SK-N-SH (cell line): ENCODE data around the gene DAP. TPM values are rescaled to one million over a fixed set of nuclear protein-coding genes. Genes with fewer than 3 reads are reported as not detected.
"Not testable (repeated sequence)": the region's sequence is repeated elsewhere in the genome, so short reads cannot be mapped to it uniquely, and the experiment has no call there.

Experiments
- CTCF ChIA-PET: fragments of 300-600, 350-600 bp; formaldehyde crosslinking; extraction: SDS; loops from one replicate; lab custom pipeline; 2021; lab: Yijun Ruan, JAX
- POLR2A ChIA-PET: fragments of 350-600 bp; sonication (Branson Sonifier 250); formaldehyde crosslinking; extraction: SDS; loops from one replicate; lab custom pipeline; 2020; ENCODE audit warnings: antibody characterized with exemption, inconsistent platforms; lab: Yijun Ruan, JAX
- DNase-seq: peaks from one replicate; pipeline ENCODE4 v3.0.0; 2012
- H2AFZ ChIP-seq: fragments of 200-600 bp; sonication (generic); 2 replicates; pipeline ENCODE4 v1.8.1; 2016; ENCODE audit warnings: antibody characterized with exemption, mild to moderate bottlenecking, low read depth
- H3F3A ChIP-seq: fragments of 200-600 bp; sonication (generic); replicated peaks from 2 replicates; pipeline ENCODE3; 2016; ENCODE audit warnings: antibody characterized with exemption, mild to moderate bottlenecking; ENCODE audit not compliant: insufficient read depth
- H3K27ac ChIP-seq, 2 experiments: fragments of 200-500 bp in 1 of 2; fragments of 200-600 bp in 1 of 2; sonication (Bioruptor generic) in 1 of 2; sonication (generic), shearing (Covaris generic) in 1 of 2; 2 replicates each; pipeline versions ENCODE4 v1.5.1 to v1.6.1; 2014 to 2016; ENCODE audit warnings: low read depth in 2 of 2, inconsistent platforms in 1 of 2, low read length in 1 of 2, mild to moderate bottlenecking in 1 of 2, mixed read lengths in 1 of 2
- H3K27me3 ChIP-seq: fragments of 200-600 bp; sonication (generic), shearing (Covaris generic); 2 replicates; pipeline ENCODE4 v1.6.1; 2016; ENCODE audit warnings: mixed run types; ENCODE audit not compliant: insufficient read depth
- H3K36me3 ChIP-seq, 2 experiments: fragments of 200-500 bp in 1 of 2; fragments of 200-600 bp in 1 of 2; sonication (Bioruptor generic) in 1 of 2; sonication (generic) in 1 of 2; replicated peaks in 1 of 2; 2 replicates each; pipeline versions ENCODE3 to v1.5.1; 2014 to 2016; ENCODE audit warnings: low read length in 1 of 2, mild to moderate bottlenecking in 1 of 2; ENCODE audit not compliant: insufficient read depth in 2 of 2, control insufficient read depth in 1 of 2
- H3K4me1 ChIP-seq, 2 experiments: fragments of 200-500 bp in 1 of 2; fragments of 200-600 bp in 1 of 2; sonication (Bioruptor generic) in 1 of 2; sonication (generic), shearing (Covaris generic) in 1 of 2; 2 replicates each; pipeline versions ENCODE4 v1.5.1 to v1.6.1; 2014 to 2016; ENCODE audit warnings: low read depth in 1 of 2, low read length in 1 of 2, mixed run types in 1 of 2; ENCODE audit not compliant: insufficient read depth in 2 of 2, control insufficient read depth in 1 of 2
- H3K4me2 ChIP-seq: fragments of 200-600 bp; sonication (generic), shearing (Covaris generic); 2 replicates; pipeline ENCODE4 v1.6.1; 2017; ENCODE audit warnings: mixed run types
- H3K4me3 ChIP-seq, 2 experiments: fragments of 200-500 bp in 1 of 2; fragments of 200-600 bp in 1 of 2; sonication (Bioruptor generic) in 1 of 2; sonication (generic), shearing (Covaris generic) in 1 of 2; 2 replicates each; pipeline versions ENCODE4 v1.5.1 to v1.8.1; 2014 to 2016; ENCODE audit warnings: low read depth in 2 of 2, inconsistent platforms in 1 of 2, low read length in 1 of 2, mild to moderate bottlenecking in 1 of 2, mixed read lengths in 1 of 2, moderate library complexity in 1 of 2
- H3K79me2 ChIP-seq: fragments of 200-600 bp; sonication (generic); 2 replicates; pipeline ENCODE4 v1.8.1; 2017; ENCODE audit warnings: mild to moderate bottlenecking; ENCODE audit not compliant: insufficient read depth
- H3K9ac ChIP-seq: fragments of 200-600 bp; sonication (generic); 2 replicates; pipeline ENCODE4 v1.6.1; 2017; ENCODE audit warnings: mixed run types
- H3K9me2 ChIP-seq: fragments of 200-600 bp; sonication (generic); 2 replicates; pipeline ENCODE4 v1.6.1; 2017; ENCODE audit warnings: mixed run types
- H3K9me3 ChIP-seq: fragments of 200-600 bp; sonication (generic); 2 replicates; pipeline ENCODE4 v1.6.1; 2017; ENCODE audit warnings: mixed run types, mild to moderate bottlenecking, moderate library complexity
- H4K20me1 ChIP-seq: fragments of 200-600 bp; sonication (generic); 2 replicates; pipeline ENCODE4 v1.6.1; 2017; ENCODE audit warnings: mild to moderate bottlenecking, mixed run types; ENCODE audit not compliant: insufficient read depth
- CHD2 ChIP-seq: fragments of 150-350 bp; IDR thresholded peaks from 2 replicates; pipeline ENCODE4 v1.6.1; 2018; ENCODE audit warnings: low read length; ENCODE audit not compliant: partially characterized antibody
- FOXJ3 ChIP-seq: sonication (generic); formaldehyde crosslinking; IDR thresholded peaks from 2 replicates; pipeline ENCODE4 v1.5.1; 2020; ENCODE audit warnings: mild to moderate bottlenecking, missing genetic modification reagents
- GATA2 ChIP-seq: sonication (generic); formaldehyde crosslinking; IDR thresholded peaks from 2 replicates; pipeline ENCODE4 v1.5.0; 2020; ENCODE audit warnings: mild to moderate bottlenecking, missing genetic modification reagents
- RCOR1 ChIP-seq: fragments of 150-350 bp; IDR thresholded peaks from 2 replicates; pipeline ENCODE4 v1.6.1; 2017; ENCODE audit warnings: antibody characterized with exemption, low read length
- RFX5 ChIP-seq: IDR thresholded peaks from 2 replicates; pipeline ENCODE4 v1.6.1; 2012; ENCODE audit warnings: mild to moderate bottlenecking, improper control_type of control experiment, low read length
- SIN3A ChIP-seq: IDR thresholded peaks from 2 replicates; pipeline ENCODE4 v1.6.1; 2012; ENCODE audit warnings: low read depth, mild to moderate bottlenecking, low read length, moderate library complexity, borderline replicate concordance
- SMC3 ChIP-seq: IDR thresholded peaks from 2 replicates; pipeline ENCODE4 v1.6.1; 2012; ENCODE audit warnings: low read depth, low read length, improper control_type of control experiment
- YY1 ChIP-seq: IDR thresholded peaks from 2 replicates; pipeline ENCODE4 v1.4.0; 2012; ENCODE audit warnings: low read depth, mild to moderate bottlenecking
- WGBS: methylation state at CpG from one replicate; pipeline ENCODE4 v1.1.6; 2017; ENCODE audit warnings: low lambda C conversion rate; 5-methylcytosine and 5-hydroxymethylcytosine counted together
- polyA plus RNA-seq, 3 experiments: library from polyadenylated mRNA; depleted of rRNA; stranded (reverse); fragments of >200 nt; gene quantifications; 2 replicates each; pipeline ENCODE4 v1.2.3, GENCODE V29; 2012
- TF ChIP-seq, protein P1 (sequence below): fragments of 150-350 bp; IDR thresholded peaks from 2 replicates; pipeline ENCODE4 v1.6.1; 2016; ENCODE audit warnings: mild to moderate bottlenecking, low read depth, low read length
- TF ChIP-seq, protein P2 (sequence below): IDR thresholded peaks from 2 replicates; pipeline ENCODE4 v1.6.1; 2012; ENCODE audit warnings: mild to moderate bottlenecking, low read depth, low read length, moderate library complexity
- TF ChIP-seq, protein P3 (sequence below): fragments of 200-600 bp; sonication (generic); IDR thresholded peaks from 2 replicates; pipeline ENCODE4 v1.6.1; 2017; ENCODE audit warnings: antibody characterized with exemption, mild to moderate bottlenecking, moderate library complexity
- TF ChIP-seq, protein P4 (sequence below): IDR thresholded peaks from 2 replicates; pipeline ENCODE4 v1.4.0; 2012; ENCODE audit warnings: low read depth, borderline replicate concordance
- TF ChIP-seq, protein P5 (sequence below): IDR thresholded peaks from 2 replicates; pipeline ENCODE4 v1.4.0; 2012; ENCODE audit warnings: low read depth, borderline replicate concordance

Gene DAP
- polyA plus RNA-seq, 1 of the 3 experiments (the other 2 are of a cell fraction) = 78.2 TPM

DNA sequence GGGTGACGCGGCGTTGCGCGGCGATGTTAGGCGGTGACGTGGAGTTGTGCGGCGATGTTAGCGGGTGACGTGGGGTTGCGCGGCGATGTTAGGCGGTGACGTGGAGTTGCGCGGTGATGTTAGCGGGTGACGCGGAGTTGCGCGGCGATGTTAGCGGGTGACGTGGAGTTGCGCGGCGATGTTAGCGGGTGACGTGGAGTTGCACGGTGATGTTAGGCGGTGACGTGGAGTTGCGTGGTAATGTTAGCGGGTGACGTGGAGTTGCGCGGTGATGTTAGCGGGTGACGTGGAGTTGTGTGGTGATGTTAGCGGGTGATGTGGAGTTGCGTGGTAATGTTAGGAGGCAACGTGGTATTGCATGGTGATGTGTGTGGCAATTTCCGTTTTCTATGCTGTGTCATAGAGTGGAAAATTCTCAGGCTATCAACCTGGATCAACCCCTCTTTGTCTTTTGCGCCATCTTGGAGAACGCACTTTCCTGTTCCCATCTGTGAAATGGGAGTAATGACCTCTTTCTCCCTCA is 121.1 kb downstream of the DAP start (continued):
- TF ChIP-seq, protein P1, sequence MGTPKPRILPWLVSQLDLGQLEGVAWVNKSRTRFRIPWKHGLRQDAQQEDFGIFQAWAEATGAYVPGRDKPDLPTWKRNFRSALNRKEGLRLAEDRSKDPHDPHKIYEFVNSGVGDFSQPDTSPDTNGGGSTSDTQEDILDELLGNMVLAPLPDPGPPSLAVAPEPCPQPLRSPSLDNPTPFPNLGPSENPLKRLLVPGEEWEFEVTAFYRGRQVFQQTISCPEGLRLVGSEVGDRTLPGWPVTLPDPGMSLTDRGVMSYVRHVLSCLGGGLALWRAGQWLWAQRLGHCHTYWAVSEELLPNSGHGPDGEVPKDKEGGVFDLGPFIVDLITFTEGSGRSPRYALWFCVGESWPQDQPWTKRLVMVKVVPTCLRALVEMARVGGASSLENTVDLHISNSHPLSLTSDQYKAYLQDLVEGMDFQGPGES = no peak
- TF ChIP-seq, all 33 proteins: peak for 0

DNA sequence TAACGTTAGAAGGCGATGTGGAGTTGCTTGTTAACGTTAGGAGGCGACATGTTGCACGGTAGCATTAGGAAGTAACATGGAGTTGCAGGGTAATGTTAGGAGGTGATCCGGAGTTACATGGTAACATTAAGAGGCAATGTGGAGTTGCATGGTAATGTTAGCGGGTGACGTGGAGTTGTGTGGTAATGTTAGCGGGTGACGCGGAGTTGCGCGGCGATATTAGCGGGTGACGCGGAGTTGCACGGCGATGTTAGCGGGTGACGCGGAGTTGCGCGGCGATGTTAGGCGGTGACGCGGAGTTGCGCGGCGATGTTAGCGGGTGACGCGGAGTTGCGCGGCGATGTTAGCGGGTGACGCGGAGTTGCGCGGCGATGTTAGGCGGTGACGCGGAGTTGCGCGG is 122.3 kb downstream of the DAP start:
- POLR2A ChIA-PET, H3K9me3 ChIP-seq, H3K4me3 ChIP-seq, H4K20me1 ChIP-seq, H3K4me2 ChIP-seq, H3K9ac ChIP-seq, H3F3A ChIP-seq, DNase-seq, H2AFZ ChIP-seq, H3K27ac ChIP-seq, H3K79me2 ChIP-seq, H3K36me3 ChIP-seq, H3K9me2 ChIP-seq, H3K27me3 ChIP-seq: not testable (repeated sequence)
- CTCF ChIA-PET = interaction anchor here (2.6 kb wide), 1 partner anchor 10 kb away, joined by 13 read pairs; no protein-coding TSS in a partner anchor
- H3K4me1 ChIP-seq = peaks cover 0 to 12% of the 10 kb centered on the region in 2 experiments; a peak in 1 of 4 replicates
- 94% methylated on average over 47 of the region's 48 CpGs for WGBS

DNA sequence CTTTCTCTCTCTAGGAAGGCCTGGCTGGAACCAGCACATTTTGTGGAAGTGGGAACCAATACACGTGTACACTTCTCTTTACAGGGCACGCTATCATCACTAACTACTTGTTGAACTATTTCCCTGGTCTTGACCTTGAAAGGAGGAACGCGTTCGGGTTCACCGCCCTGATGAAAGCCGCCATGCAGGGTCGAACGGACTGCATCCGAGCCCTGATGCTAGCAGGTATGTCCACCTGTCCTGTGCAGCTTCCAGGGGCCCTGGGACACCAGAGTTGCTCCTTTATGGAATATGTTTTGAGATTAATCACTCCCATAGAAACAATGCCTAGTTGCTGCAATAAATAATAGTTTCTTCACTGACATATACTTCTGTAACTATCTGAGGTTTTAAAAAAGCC is 123.1 kb downstream of the DAP start:
- H2AFZ ChIP-seq = no peak overlapping the region
- H3F3A ChIP-seq = no peaks in the 10 kb centered on the region
- ChIA-PET POLR2A (no interaction called here), CTCF (interaction anchor here (2.6 kb wide), 1 partner anchor 10 kb away, joined by 13 read pairs; no protein-coding TSS in a partner anchor)
- no peak overlapping the region for H3K27ac ChIP-seq
- TF ChIP-seq, protein P2, sequence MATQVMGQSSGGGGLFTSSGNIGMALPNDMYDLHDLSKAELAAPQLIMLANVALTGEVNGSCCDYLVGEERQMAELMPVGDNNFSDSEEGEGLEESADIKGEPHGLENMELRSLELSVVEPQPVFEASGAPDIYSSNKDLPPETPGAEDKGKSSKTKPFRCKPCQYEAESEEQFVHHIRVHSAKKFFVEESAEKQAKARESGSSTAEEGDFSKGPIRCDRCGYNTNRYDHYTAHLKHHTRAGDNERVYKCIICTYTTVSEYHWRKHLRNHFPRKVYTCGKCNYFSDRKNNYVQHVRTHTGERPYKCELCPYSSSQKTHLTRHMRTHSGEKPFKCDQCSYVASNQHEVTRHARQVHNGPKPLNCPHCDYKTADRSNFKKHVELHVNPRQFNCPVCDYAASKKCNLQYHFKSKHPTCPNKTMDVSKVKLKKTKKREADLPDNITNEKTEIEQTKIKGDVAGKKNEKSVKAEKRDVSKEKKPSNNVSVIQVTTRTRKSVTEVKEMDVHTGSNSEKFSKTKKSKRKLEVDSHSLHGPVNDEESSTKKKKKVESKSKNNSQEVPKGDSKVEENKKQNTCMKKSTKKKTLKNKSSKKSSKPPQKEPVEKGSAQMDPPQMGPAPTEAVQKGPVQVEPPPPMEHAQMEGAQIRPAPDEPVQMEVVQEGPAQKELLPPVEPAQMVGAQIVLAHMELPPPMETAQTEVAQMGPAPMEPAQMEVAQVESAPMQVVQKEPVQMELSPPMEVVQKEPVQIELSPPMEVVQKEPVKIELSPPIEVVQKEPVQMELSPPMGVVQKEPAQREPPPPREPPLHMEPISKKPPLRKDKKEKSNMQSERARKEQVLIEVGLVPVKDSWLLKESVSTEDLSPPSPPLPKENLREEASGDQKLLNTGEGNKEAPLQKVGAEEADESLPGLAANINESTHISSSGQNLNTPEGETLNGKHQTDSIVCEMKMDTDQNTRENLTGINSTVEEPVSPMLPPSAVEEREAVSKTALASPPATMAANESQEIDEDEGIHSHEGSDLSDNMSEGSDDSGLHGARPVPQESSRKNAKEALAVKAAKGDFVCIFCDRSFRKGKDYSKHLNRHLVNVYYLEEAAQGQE = no peak
- TF ChIP-seq SIN3A (no peak), RFX5 (no peak), YY1 (no peak), GATA2 (CRISPR knock-in tag) (no peak), SMC3 (no peak), FOXJ3 (CRISPR knock-in tag) (no peak), CHD2 (no peak), RCOR1 (no peak)
- TF ChIP-seq, protein P3, sequence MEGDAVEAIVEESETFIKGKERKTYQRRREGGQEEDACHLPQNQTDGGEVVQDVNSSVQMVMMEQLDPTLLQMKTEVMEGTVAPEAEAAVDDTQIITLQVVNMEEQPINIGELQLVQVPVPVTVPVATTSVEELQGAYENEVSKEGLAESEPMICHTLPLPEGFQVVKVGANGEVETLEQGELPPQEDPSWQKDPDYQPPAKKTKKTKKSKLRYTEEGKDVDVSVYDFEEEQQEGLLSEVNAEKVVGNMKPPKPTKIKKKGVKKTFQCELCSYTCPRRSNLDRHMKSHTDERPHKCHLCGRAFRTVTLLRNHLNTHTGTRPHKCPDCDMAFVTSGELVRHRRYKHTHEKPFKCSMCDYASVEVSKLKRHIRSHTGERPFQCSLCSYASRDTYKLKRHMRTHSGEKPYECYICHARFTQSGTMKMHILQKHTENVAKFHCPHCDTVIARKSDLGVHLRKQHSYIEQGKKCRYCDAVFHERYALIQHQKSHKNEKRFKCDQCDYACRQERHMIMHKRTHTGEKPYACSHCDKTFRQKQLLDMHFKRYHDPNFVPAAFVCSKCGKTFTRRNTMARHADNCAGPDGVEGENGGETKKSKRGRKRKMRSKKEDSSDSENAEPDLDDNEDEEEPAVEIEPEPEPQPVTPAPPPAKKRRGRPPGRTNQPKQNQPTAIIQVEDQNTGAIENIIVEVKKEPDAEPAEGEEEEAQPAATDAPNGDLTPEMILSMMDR = no peak
- TF ChIP-seq, protein P4, sequence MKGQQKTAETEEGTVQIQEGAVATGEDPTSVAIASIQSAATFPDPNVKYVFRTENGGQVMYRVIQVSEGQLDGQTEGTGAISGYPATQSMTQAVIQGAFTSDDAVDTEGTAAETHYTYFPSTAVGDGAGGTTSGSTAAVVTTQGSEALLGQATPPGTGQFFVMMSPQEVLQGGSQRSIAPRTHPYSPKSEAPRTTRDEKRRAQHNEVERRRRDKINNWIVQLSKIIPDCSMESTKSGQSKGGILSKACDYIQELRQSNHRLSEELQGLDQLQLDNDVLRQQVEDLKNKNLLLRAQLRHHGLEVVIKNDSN = no peak
- TF ChIP-seq, protein P5, sequence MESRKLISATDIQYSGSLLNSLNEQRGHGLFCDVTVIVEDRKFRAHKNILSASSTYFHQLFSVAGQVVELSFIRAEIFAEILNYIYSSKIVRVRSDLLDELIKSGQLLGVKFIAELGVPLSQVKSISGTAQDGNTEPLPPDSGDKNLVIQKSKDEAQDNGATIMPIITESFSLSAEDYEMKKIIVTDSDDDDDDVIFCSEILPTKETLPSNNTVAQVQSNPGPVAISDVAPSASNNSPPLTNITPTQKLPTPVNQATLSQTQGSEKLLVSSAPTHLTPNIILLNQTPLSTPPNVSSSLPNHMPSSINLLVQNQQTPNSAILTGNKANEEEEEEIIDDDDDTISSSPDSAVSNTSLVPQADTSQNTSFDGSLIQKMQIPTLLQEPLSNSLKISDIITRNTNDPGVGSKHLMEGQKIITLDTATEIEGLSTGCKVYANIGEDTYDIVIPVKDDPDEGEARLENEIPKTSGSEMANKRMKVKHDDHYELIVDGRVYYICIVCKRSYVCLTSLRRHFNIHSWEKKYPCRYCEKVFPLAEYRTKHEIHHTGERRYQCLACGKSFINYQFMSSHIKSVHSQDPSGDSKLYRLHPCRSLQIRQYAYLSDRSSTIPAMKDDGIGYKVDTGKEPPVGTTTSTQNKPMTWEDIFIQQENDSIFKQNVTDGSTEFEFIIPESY = no peak
- no peak for DNase-seq
- H3K9ac ChIP-seq = no peak overlapping the region
- H3K9me3 ChIP-seq = no peaks in the 10 kb centered on the region
- H3K79me2 ChIP-seq = peaks cover 8% of the 10 kb centered on the region; the same call in 1 of the 2 replicates
- H3K36me3 ChIP-seq = no peaks in the 10 kb centered on the region
- H3K4me2 ChIP-seq = no peak overlapping the region
- no peaks in the 10 kb centered on the region for H3K27me3 ChIP-seq
- H3K4me3 ChIP-seq = no peak overlapping the region
- H3K4me1 ChIP-seq = peaks cover 0 to 12% of the 10 kb centered on the region in 2 experiments; a peak in 1 of 4 replicates
- H3K9me2 ChIP-seq = no peaks in the 10 kb centered on the region
- WGBS = 95% methylated on average over 8 of the region's 10 CpGs
- 0 out of 2 replicates have a peak, but pooled peaks cover 4% of the 10 kb centered on the region for H4K20me1 ChIP-seq
